HG03520 (cell line): ENCODE data around the gene EHMT1.

Source experiments
- ATAC-seq: cut with Tn5 transposase; IDR thresholded peaks from one replicate; pipeline ENCODE4 v1.9.1; 2021; ENCODE audit warnings: mild to moderate bottlenecking, moderate library complexity; ENCODE audit not compliant: unreplicated experiment

EHMT1 gene

DNA sequence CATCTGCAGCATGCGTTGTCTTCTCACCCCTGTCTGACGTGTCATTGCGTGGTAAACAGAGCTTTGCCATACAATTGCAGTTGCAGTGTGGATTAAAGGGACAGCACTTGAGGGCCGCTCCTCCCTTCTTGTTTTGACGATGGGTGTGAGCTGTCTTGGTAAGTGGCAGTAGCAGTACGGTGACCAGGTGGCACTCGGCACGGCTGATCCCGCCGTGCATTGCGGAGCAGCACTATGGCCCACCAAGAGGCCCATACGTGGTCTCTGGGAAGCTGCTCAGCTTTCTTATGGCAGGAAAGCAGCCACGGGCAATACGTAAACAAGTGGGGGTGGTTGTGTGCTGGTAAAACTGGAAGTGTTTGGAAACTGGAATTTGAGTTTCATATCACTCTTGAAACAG lies 25.1 kb downstream of the EHMT1 start:
- no peak for ATAC-seq

DNA sequence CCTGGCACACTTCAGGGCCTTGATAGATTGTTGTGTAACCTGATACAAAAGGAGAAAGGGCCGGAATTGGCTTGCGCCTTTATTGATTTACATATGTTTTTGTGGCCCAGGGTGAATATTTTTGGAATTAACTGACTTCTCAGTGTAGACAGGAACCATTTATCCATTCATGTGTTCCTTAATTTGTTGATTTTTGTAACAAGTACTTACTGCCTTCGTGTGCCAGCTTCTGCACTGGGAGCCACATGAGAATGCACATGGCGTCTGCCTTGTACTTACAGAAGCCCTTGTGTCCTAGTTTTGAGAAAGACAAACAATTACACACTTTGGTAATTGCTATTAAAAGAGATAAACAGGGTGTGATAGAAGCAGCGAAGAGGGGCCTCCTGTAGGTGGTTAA lies 26.4 kb downstream of the EHMT1 start:
- ATAC-seq, result no peak

GRCh38 chr9:137646341-137646740 lies 27.5 kb downstream of the EHMT1 start:
- ATAC-seq, result no peak

DNA sequence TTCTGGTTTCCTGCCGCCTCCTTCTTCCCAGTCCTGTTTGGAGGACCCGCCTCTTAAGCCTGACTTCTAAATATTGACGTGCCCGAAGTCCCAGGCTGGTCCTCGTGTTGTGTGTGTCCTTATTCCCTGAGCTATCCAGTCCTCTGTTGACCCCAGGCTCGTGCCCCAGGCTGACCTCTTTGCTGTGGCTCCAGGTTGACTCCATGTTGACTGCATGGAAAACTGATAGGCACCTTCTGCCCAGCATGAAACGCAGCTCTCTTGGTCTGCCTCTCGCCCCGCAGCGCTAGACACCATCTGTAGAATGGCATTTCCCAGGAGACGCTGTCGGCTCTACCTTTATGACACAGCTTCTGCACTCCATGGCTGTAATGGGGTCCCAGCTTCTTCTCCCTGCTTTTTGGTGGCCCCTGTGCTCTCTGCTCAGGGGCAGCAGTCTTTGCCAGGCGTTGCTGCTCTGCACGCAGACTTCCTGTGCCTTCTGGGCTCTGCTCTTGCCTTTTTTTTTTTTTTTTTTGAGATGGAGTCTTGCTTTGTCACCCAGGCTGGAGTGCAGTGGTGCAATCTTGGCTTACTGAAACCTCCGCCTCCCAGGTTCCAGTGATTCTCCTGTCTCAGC lies 28.4 kb downstream of the EHMT1 start:
- no peak for ATAC-seq

DNA sequence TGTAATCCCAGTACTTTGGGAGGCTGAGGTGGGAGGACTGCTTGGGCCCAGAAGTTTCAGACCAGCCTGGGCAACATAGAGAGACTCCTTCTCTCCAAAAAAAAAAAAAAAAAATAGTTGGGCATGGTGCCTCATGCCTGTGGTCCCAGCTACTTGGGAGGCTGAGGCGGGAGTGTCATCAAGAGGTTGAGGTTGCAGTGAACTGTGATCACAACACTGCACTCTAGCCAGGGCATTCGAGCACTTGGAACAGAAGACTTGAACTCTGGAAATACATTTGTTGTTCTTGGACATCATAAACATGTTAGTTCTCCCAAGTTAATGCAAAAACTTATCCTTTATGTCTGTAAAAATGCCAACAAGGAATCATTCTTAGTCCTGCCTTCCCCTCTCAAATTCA lies 29.6 kb downstream of the EHMT1 start:
- no peak for ATAC-seq

DNA sequence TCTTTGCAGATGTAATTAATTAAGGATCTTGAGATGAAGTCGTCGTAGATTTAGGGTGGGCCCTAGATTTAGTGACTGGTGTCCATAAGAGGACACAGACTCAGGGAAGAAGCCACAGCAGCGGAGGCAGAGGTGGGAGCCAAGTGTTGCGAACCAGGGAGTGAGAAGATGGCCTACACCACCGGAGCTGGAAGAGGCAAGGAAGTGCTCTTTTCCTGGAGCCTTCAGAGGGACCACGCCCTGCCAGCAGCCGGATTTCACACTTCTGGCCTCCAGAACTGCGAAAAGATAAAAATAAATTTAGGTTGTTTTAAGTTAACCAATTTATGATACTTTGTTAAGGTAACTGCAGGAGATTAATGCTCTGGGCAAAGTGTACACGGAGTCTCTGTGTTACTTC lies 30.7 kb downstream of the EHMT1 start:
- ATAC-seq, result no peak

DNA sequence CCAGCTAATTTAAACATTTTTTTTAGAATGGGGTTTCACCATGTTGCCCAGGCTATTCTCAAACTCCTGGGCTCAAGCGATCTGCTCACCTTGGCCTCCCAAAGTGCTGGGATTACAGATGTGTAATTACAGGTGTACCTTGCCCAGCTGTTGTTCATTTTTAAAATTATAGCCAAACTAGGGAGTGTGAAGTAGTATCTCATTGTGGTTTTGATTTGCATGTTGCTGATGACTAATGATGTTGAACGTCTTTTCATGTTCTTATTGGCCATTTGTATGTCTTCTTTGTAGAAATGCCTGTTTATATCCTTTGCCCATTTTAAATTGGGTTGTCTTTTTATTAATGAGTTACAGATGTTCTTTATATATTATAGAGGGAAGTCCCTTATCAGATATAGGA lies 31.5 kb downstream of the EHMT1 start:
- ATAC-seq, result no peak

DNA sequence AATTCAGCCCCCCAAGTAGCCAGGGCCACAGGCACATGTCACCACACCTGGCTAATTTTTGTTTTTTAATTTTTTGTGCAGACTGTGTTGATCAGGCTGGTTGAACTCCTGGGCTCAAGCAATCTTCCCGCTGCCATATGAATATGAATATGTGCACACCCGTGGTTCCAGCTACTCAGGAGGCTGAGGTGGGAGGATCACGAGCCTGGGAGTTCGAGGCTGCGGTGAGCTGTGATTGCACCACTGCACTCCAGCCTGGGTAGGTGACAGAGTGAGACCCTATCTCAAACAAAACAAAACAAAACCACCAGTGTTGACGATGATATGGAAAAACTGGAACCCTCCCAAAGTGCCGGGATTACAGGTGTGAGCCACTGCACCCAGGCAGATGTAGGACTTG lies 32.0 kb downstream of the EHMT1 start:
- no peak for ATAC-seq

DNA sequence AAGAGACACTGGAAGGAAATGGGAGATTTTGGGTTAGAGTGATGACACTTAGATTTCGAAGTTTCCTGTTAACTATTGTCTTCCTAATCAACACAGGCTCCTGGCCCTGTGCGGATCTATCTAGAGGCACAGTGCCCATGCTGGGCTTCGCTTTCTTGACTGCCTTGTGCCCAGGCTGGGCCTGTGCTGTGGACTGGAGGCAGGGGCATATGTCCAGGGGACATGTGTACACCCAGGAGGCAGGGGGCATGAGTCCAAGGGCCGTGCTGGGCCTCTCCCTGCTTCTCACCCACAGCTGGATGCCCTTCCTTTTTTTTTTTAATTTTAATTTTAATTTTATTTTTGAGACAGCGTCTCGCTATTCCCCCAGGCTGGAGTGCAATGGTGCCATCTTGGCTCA lies 37.6 kb downstream of the EHMT1 start:
- ATAC-seq, result no peak

GRCh38 chr9:137657606-137658005 lies 38.8 kb downstream of the EHMT1 start:
- no peak for ATAC-seq

- no peak for ATAC-seq
Observed at GRCh38 chr9:137658781-137659180, 40.0 kb downstream of the EHMT1 start.

GRCh38 chr9:137660144-137660543 lies 41.3 kb downstream of the EHMT1 start:
- no peak for ATAC-seq

DNA sequence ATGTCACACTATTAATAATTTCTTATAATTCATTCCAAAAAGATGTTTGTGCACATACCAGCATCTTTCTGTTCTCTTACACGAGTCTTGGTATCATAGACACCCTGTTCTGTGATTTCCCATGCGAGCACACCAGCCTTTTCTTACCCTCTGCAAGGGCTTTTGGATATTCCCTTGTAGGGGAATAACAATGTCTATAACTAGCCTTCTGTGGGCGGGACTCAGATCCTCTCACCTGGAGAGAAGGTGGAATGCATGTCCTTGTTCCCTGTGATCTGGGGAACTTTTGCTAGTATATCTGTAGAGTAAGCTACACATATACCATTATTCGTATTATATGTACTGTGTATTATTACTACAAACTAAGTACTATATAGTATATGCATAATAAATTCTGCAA lies 44.8 kb downstream of the EHMT1 start:
- no peak for ATAC-seq

DNA sequence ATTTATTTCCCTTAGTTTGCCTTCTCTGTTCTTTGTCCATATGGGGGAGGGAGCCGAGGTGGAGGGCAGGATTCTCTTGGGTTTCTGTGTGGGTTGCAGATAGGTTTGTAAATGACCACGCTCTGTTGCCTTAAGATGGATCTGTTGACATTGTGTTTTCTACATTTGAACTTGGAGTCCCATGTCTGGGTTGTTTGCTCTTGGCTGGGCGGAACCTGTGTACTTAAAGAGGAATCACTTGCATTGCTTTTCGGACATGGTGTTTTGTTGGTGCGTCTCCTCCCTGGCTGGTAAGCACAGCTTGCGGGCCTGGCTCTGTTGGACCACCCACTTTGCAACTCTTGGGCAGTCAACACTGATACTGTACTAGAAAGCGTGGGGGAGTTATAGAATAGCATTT lies 45.9 kb downstream of the EHMT1 start:
- no peak for ATAC-seq

- ATAC-seq, result no peak
Observed at GRCh38 chr9:137665226-137665625, 46.4 kb downstream of the EHMT1 start.

DNA sequence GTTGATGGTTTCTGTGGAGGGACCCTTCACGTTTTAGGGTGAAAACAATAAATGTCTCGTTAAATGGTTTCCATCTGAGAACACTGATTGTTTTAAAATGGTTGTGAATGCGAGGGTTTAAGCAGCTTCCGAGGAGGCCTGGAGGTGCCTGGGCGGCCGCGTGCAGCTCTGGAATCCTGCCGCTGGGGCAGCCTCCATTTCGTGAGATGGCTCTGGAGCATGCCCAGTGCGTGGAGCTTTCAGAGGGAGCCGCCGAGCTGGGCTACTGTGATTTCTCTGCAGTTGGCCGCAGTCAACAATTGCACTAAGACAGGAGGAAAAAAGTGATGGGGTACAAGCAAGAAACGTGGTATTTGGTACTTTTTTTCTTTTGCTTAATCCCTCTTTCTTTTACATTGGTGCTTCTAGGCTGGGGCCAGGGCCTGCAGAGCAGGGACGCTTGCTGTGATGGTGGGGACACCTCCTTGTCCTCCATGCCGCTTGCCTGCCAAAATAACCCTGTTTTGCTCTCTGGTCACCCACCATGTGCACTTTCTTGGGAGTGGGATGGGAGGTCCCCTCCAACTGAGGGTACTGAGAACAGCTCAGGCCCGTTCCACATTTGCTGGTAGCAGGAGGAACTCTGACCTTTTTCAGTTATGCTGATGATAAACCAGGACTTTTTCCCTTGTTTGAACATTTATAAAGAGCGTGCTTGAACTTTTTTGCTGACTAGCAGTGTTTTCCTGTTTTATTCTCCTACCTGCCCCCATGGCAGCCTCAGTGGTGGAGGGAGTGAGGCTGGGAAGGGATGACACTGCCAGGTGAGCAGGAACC lies 47.1 kb downstream of the EHMT1 start:
- ATAC-seq, result no peak

GRCh38 chr9:137666513-137666822 lies 47.7 kb downstream of the EHMT1 start:
- no peak for ATAC-seq

GRCh38 chr9:137666955-137667670 lies 48.3 kb downstream of the EHMT1 start:
- no peak for ATAC-seq

DNA sequence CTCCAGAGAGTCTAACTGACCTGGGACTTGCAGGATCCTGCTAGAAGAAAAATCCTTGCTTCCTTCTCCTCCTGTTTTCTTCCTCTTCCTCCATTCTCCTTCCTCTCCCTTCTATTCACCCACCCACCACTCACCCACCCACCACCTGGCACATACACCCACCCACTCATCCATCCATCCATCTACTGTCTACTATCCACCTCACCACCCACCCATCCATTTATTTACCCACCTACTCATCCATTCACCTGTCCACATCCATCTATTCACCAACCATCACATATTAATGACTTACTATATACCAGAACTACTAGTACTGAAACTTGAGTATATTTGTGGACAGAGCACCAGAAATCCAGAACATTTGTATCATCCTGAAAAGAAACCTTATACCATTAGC lies 49.4 kb downstream of the EHMT1 start:
- ATAC-seq, result no peak

- no peak for ATAC-seq
Observed at GRCh38 chr9:137669261-137669672, 50.5 kb downstream of the EHMT1 start.

GRCh38 chr9:137670391-137671195 lies 51.8 kb downstream of the EHMT1 start:
- no peak for ATAC-seq

DNA sequence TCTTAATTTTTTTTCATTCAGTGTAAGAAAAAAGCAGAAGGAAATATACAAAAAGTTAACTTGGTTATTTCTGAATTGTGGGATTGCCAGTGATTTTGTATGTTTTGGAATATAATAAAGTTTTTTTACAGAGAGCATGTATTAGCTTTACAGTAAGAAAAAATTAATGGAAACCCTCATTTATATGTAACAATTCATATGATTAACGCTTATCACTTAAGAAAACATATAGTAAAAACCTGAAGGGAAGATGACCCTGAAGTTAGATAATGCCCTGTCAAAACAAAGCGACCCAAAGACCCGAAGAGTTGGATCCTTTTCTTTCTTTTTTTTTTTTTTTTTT lies 52.4 kb downstream of the EHMT1 start:
- ATAC-seq, result no peak
